NCI-H748 (cell line): ENCODE measurements around the gene CCDC50.

Source experiments
- DNase-seq: peaks from one replicate; lab custom pipeline; 2025; ENCODE audit not compliant: unreplicated experiment; lab: John Stamatoyannopoulos, UW

Gene CCDC50

GRCh38 chr3:191345334-191345733 lies 16.1 kb downstream of the CCDC50 start:
- no peak for DNase-seq

GRCh38 chr3:191347228-191347627 lies 18.0 kb downstream of the CCDC50 start:
- no peak for DNase-seq

GRCh38 chr3:191348098-191348497 lies 18.9 kb downstream of the CCDC50 start:
- DNase-seq = no peak

GRCh38 chr3:191350396-191351090 lies 21.3 kb downstream of the CCDC50 start:
- DNase-seq = no peak

GRCh38 chr3:191352014-191352413 lies 22.8 kb downstream of the CCDC50 start:
- DNase-seq = no peak

- no peak for DNase-seq
Measured at GRCh38 chr3:191353022-191353777, 24.0 kb downstream of the CCDC50 start.

- no peak for DNase-seq
Measured at GRCh38 chr3:191355406-191355805, 26.2 kb downstream of the CCDC50 start.

- no peak for DNase-seq
Measured at GRCh38 chr3:191356631-191357439, 27.6 kb downstream of the CCDC50 start.

- no peak for DNase-seq
Measured at GRCh38 chr3:191357909-191358308, 28.7 kb downstream of the CCDC50 start.

GRCh38 chr3:191358929-191359328 lies 29.7 kb downstream of the CCDC50 start:
- DNase-seq = no peak

GRCh38 chr3:191360620-191361019 lies 31.4 kb downstream of the CCDC50 start:
- DNase-seq = no peak

- DNase-seq = no peak
Measured at GRCh38 chr3:191361456-191361855, 32.3 kb downstream of the CCDC50 start.

GRCh38 chr3:191362037-191362436 lies 32.8 kb downstream of the CCDC50 start:
- DNase-seq = no peak

GRCh38 chr3:191362524-191363090 lies 33.4 kb downstream of the CCDC50 start:
- DNase-seq = no peak

- DNase-seq = no peak
Measured at GRCh38 chr3:191363221-191363620, 34.0 kb downstream of the CCDC50 start.

- no peak for DNase-seq
Measured at GRCh38 chr3:191366675-191367074, 37.5 kb downstream of the CCDC50 start.

- DNase-seq = no peak
Measured at GRCh38 chr3:191368755-191369615, 39.8 kb downstream of the CCDC50 start.

- DNase-seq = no peak
Measured at GRCh38 chr3:191369616-191370010, 40.4 kb downstream of the CCDC50 start.

- no peak for DNase-seq
Measured at GRCh38 chr3:191372122-191372521, 42.9 kb downstream of the CCDC50 start.

GRCh38 chr3:191373327-191373726 lies 44.1 kb downstream of the CCDC50 start:
- no peak for DNase-seq
